ENCODE measurements around the gene ANKRD53. TPM values are rescaled to one million over a fixed set of nuclear protein-coding genes. Genes with fewer than 3 reads are reported as not detected.
A peak's percentile ranks its signal among the peaks of the same experiment; 100 is the strongest.
"Not testable (repeated sequence)": the region's sequence is repeated elsewhere in the genome, so short reads cannot be mapped to it uniquely, and the experiment has no call there.

ANKRD53 gene
- total RNA-seq, 1 donor from 2014 or later: 0.38 TPM

DNA sequence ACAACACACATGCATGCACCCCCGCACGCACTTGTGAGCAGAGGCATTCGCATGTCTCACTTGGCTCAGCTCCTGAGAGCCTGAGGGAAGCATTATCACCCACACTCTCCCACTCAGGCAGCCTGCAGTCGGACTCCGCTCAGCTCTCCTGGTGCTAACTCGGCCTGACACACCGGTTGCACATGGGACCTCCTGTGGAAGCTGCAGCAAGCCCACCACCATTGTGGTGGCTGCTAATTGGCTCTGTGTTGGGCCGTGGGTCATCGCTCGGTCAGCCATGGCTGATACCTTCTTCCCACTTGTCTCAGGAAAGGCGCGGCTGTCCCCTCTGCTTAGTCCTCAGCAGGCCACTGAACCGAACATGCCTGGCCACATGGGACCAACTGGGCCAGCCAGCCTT lies 29.9 kb downstream of the ANKRD53 start:
- Histone ChIP-seq H3K9me3 (no peaks in the 10 kb centered on the region), H3K4me1 (no peaks in the 10 kb centered on the region), H3K36me3 (no peaks in the 10 kb centered on the region), H3K27ac (no peak overlapping the region), H3K4me3 (no peak overlapping the region), H3K27me3 (peaks cover 6% of the 10 kb centered on the region)
- DNase-seq (peak; percentile 53), ATAC-seq (no peak)
- TF ChIP-seq, protein P1, sequence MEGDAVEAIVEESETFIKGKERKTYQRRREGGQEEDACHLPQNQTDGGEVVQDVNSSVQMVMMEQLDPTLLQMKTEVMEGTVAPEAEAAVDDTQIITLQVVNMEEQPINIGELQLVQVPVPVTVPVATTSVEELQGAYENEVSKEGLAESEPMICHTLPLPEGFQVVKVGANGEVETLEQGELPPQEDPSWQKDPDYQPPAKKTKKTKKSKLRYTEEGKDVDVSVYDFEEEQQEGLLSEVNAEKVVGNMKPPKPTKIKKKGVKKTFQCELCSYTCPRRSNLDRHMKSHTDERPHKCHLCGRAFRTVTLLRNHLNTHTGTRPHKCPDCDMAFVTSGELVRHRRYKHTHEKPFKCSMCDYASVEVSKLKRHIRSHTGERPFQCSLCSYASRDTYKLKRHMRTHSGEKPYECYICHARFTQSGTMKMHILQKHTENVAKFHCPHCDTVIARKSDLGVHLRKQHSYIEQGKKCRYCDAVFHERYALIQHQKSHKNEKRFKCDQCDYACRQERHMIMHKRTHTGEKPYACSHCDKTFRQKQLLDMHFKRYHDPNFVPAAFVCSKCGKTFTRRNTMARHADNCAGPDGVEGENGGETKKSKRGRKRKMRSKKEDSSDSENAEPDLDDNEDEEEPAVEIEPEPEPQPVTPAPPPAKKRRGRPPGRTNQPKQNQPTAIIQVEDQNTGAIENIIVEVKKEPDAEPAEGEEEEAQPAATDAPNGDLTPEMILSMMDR (IDR thresholded peaks at IDR 0.05): no peak
- intact Hi-C loops (cut with DNase I): no loop called here

DNA sequence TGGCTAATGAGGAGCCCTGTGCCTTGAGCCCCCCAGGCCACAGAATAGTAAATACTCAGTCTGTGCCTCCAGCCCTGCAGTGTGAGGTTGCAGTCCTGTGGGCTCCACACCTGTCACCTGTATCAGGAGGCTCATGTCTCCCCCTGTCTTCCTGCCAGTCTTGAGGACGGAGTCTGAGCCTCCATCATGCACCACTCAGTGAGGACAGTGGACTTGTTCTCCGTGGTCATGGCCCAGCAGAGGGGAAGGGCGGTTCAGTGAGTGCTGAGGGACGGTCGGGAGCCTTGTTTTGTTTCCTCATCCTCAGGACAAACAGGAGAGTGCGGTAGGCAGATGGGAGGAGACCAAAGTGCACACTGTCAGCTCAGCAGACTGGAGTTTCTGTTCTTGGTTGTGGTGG lies 33.4 kb downstream of the ANKRD53 start:
- H3K36me3 ChIP-seq; H3K4me1 ChIP-seq; H3K4me3 ChIP-seq; intact Hi-C loops (cut with DNase I); H3K27me3 ChIP-seq; H3K9me3 ChIP-seq; H3K27ac ChIP-seq; ATAC-seq: not testable (repeated sequence)
- DNase-seq: peak; percentile 47

DNA sequence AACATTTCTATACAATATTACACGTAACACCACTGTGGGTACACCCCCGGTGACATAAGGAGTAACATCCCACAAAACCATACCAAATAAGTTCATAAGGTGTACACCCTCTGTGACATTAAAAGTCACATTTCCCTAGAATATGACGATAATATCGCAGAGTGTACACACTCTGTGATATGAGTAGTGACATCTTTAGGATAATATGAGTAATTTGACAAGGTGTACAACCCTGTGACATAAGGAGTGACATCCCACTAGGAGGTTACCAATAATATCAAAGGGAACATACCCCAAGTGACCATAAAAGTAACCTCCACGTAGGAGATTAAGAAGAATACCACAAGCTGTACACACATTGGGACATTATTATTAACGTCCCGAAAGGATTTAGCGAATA lies 40.2 kb downstream of the ANKRD53 start:
- H3K27me3 ChIP-seq: no peaks in the 10 kb centered on the region
- TF ChIP-seq, protein P1 (IDR thresholded peaks at IDR 0.05): no peak
- DNase-seq: no peak
- no peak for ATAC-seq
- no peaks in the 10 kb centered on the region for H3K4me1 ChIP-seq
- H3K36me3 ChIP-seq: no peaks in the 10 kb centered on the region
- no peak overlapping the region for H3K27ac ChIP-seq
- H3K9me3 ChIP-seq: no peaks in the 10 kb centered on the region
- intact Hi-C loops (cut with DNase I): no loop called here
- H3K4me3 ChIP-seq: no peak overlapping the region

DNA sequence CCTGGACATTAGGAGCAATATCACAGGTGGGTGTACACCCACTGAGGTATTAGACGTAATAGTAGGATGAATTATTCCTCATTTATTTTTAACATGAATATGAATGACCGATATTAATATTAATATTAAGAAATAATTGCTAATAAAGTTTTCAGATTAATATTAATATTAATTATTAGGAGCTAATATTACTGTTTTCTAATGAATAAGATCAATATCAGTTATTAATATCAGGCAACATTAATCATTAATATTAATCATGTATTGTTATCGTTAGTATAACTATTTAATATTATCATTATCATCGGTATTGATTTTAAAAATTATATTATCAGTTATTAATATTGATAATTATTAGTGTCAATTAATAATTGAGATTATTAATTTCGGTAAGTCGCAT lies 41.6 kb downstream of the ANKRD53 start:
- DNase-seq; H3K4me1 ChIP-seq; intact Hi-C loops (cut with DNase I); H3K9me3 ChIP-seq; H3K4me3 ChIP-seq; ATAC-seq; H3K27me3 ChIP-seq; H3K36me3 ChIP-seq; H3K27ac ChIP-seq: not testable (repeated sequence)

DNA sequence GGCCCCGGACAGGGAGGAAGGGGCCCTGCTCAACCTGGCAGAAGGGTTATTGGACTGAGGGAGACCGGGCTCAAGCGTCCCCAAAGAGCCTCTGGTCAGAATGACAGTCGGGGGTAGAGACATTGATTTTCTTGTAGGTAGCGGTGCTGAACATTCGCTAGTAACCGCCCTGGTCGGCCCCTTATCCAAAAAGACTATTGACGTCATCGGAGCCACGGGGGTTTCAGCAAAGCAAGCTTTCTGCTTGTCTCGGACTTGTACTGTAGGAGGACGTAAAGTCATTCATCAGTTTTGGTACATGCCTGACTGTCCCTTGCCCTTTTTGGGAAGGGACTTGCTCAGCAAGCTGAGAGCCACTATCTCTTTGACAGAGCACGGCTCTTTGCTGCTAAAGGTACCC lies 43.0 kb downstream of the ANKRD53 start:
- H3K36me3 ChIP-seq; H3K27ac ChIP-seq; H3K4me1 ChIP-seq; intact Hi-C loops (cut with DNase I); H3K9me3 ChIP-seq; ATAC-seq; H3K4me3 ChIP-seq; H3K27me3 ChIP-seq; DNase-seq: not testable (repeated sequence)

DNA sequence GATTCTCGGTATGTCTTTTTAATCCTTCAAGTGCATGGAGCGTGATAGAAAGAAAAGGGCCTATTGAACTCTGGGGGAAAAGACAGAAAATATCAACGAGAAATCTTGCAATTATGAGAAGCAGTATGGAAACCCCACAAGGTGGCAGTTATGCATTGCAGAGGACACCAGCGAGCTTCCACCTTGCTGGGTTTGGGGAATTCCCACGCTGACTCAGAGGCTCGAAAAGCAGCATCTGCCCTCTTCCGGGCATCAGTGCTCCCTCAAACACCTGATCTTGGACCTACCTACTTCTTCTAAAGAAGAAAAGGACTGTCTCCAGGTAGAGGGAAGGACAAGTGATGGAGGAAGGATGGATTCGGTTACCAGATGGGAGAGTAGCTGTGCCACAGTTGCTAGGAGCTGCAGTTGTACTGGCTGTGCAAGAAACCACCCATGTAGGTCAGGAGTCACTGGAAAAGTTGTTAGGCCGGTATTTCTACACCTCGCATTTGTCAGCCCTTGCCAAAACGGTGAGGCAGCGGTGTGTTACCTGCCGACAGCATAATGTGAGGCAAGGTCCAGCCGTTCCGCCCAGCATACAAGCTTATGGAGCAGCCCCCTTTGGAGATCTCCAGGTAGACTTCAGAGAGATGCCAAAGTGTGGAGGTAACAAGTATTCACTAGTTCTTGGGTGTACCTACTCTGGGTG lies 45.3 kb downstream of the ANKRD53 start:
- H3K27ac ChIP-seq; H3K9me3 ChIP-seq; ATAC-seq; H3K27me3 ChIP-seq; DNase-seq; intact Hi-C loops (cut with DNase I); H3K4me1 ChIP-seq; H3K36me3 ChIP-seq; H3K4me3 ChIP-seq: not testable (repeated sequence)
- TF ChIP-seq, protein P1 (IDR thresholded peaks at IDR 0.05): peak; percentile 13

Other genes with a start within 250 kb of the ANKRD53 start
- gene ADD2, start 210.4 kb upstream of the ANKRD53 start, total RNA-seq: 1.4 TPM
- not detected for gene FIGLA, start 188.0 kb upstream of the ANKRD53 start, total RNA-seq
- 1.2 TPM for gene CLEC4F, start 158.0 kb upstream of the ANKRD53 start, total RNA-seq
- gene CD207, start 142.8 kb upstream of the ANKRD53 start, total RNA-seq: 3.6 TPM
- 0.93 TPM for gene VAX2, start 78.1 kb upstream of the ANKRD53 start, total RNA-seq
- gene ATP6V1B1, start 42.7 kb upstream of the ANKRD53 start, total RNA-seq: 2.1 TPM
- gene TEX261, start 16.2 kb downstream of the ANKRD53 start, total RNA-seq: 63.1 TPM
- 126 TPM for gene NAGK, start 90.0 kb downstream of the ANKRD53 start, total RNA-seq
- 19.5 TPM for gene MCEE, start 151.6 kb downstream of the ANKRD53 start, total RNA-seq
- gene MPHOSPH10, start 152.0 kb downstream of the ANKRD53 start, total RNA-seq: 27.9 TPM
- gene PAIP2B, start 248.5 kb downstream of the ANKRD53 start, total RNA-seq: 6.3 TPM